NT2/D1 (cell line): Measurements from ENCODE around the gene PODNL1.

Source experiments
- DNase-seq: peaks from one replicate; pipeline ENCODE4 v3.0.0-alpha.2; 2011; ENCODE audit warnings: low read depth, low spot score
- H3K27me3 ChIP-seq: 2 replicates; pipeline ENCODE4 v1.6.0; 2011; ENCODE audit warnings: mild to moderate bottlenecking; ENCODE audit not compliant: insufficient read length, insufficient read depth
- H3K36me3 ChIP-seq: 2 replicates; pipeline ENCODE4 v1.6.1; 2011; ENCODE audit warnings: mild to moderate bottlenecking, low read length, mixed read lengths; ENCODE audit not compliant: insufficient read depth, insufficient read length
- H3K4me1 ChIP-seq: 2 replicates; pipeline ENCODE4 v1.5.1; 2011; ENCODE audit not compliant: insufficient read depth, insufficient read length
- H3K4me3 ChIP-seq: 2 replicates; pipeline ENCODE4 v1.5.1; 2011; ENCODE audit warnings: low read depth; ENCODE audit not compliant: insufficient read length
- H3K9ac ChIP-seq: 2 replicates; pipeline ENCODE4 v1.6.0; 2011; ENCODE audit warnings: low read depth; ENCODE audit not compliant: insufficient read length
- H3K9me3 ChIP-seq: 2 replicates; pipeline ENCODE4 v1.5.1; 2011; ENCODE audit warnings: mild to moderate bottlenecking, low read length; ENCODE audit not compliant: insufficient read depth
- SUZ12 ChIP-seq: IDR thresholded peaks from 2 replicates; pipeline ENCODE4 v1.6.1; 2011; ENCODE audit not compliant: insufficient read length, insufficient read depth; ENCODE audit errors: extremely low read depth
- YY1 ChIP-seq: IDR thresholded peaks from 2 replicates; pipeline ENCODE4 v1.6.1; 2011; ENCODE audit not compliant: insufficient read length, insufficient read depth
- ZNF274 ChIP-seq: IDR thresholded peaks from 2 replicates; pipeline ENCODE4 v1.6.1; 2011; ENCODE audit warnings: mild to moderate bottlenecking, low read depth, low read length

Gene PODNL1

DNA sequence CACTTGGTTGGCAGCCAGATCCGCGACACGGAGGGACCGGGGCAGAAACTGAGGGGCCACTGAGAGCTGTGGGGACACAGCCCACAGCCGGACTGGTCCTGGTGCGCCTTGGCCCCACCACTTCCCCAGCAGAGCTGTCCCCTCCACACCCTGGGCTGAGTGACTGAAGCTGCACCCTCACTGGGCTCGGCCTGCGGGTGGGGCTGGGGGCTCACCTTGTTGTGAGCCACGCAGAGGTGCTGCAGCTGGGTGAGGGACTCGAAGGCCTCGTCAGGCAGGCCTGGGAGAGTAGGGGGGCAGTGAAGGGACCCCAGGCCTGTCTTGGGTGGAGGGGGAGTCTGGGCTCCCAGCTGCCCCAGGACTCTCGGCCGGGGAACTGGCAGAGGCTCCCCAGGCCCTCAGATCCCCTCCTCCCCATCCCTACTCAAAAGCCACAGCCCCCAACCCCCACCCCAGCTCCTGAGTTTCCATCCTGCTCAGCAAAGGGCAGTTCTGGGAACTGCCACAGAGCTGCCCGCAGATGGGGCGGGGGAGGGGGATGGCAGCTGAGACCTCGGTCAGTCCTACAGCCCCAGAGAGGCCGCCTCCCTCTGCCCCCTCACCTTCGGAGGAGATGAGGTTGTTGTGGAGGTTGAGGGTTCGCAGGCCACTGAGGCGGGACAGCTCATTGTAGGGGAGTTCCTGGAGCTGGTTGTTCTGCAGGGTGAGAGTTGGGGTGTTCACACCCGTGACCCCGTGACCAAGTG, 2.3 kb downstream of the PODNL1 start:
- TF ChIP-seq SUZ12, result no peak
- no peak for TF ChIP-seq ZNF274
- TF ChIP-seq YY1, result no peak
- peak; percentile 52 for DNase-seq
- peaks cover 10% of the 10 kb centered on the region for H3K27me3 ChIP-seq
- H3K4me3 ChIP-seq, result no peak overlapping the region
- H3K4me1 ChIP-seq, result peaks cover 31% of the 10 kb centered on the region
- H3K9ac ChIP-seq, result peak overlapping the region; percentile 73
- peaks cover 10% of the 10 kb centered on the region for H3K36me3 ChIP-seq
- H3K9me3 ChIP-seq, result no peaks in the 10 kb centered on the region

DNA sequence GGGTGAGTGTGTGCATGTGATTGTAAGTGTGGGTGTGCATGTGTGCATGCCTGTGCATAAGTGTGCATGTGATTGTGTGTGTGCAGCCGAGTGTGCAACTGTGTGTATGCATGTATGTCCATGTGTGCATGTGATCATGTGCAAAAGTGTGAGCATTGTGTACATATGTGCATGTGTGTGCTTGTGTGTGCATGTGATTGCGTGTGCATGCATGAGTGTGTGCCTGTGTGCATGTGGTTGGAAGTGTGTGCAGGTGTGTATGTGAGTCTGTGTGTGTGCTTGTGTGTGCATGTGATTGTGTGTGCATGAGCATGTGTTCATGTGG, 3.5 kb downstream of the PODNL1 start:
- TF ChIP-seq ZNF274 (no peak), SUZ12 (no peak), YY1 (no peak)
- Histone ChIP-seq H3K36me3 (peaks cover 18% of the 10 kb centered on the region), H3K4me1 (peaks cover 36% of the 10 kb centered on the region), H3K4me3 (no peak overlapping the region), H3K9ac (no peak overlapping the region), H3K27me3 (peaks cover 10% of the 10 kb centered on the region), H3K9me3 (no peaks in the 10 kb centered on the region)
- no peak for DNase-seq

DNA sequence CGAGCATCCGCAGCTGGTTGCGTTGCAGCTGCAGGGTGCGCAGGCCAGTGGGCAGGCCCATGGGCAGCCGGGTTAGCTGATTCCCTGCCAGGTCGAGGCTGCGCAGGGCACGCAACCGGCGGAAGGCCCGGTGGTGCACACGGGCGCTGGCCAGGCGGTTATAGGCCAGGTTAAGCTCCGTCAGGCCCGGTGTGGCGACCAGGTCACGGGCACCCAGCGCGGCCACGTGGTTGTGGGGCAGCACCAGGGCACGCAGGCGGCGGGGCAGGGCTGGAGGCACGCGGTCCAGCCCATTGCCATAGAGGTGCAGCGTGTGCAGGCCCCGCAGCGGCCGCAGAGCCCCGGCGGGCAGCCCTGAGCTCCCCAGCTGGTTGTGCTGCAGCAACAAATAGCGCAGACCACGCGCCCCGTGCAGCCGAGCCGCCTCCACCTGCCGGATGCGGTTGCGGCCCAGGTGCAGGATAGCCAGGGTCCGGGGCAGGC, 5.3 kb downstream of the PODNL1 start:
- peaks cover 10% of the 10 kb centered on the region for H3K27me3 ChIP-seq
- no peak for DNase-seq
- H3K36me3 ChIP-seq, result peaks cover 27% of the 10 kb centered on the region
- TF ChIP-seq ZNF274 (no peak), SUZ12 (no peak), YY1 (no peak)
- H3K9ac ChIP-seq, result no peak overlapping the region
- H3K4me3 ChIP-seq, result no peak overlapping the region
- H3K4me1 ChIP-seq, result peaks cover 30% of the 10 kb centered on the region
- H3K9me3 ChIP-seq, result no peaks in the 10 kb centered on the region

DNA sequence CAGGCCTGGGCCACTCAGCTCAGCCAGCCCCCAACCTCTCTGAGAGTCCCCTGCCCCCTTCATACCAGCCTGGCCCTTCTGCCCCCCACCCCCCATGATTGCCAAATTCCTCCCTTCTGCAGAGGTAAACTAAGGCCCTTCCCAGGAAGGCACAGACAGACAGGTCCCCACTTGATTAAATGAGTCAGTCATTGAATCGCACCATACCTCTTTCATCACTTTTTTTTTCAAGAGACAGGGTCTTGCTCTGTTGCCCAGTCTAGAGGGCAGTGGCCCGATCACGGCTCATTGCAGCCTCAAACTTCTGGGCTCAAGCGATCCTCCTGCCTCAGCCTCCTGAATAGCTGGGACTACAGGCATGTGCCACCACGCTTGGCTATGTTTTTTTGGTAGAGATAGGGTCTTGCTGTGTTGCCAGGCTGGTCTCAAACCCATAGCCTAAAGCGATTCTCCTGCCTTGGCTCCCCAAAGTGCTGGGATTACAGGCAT, 6.0 kb downstream of the PODNL1 start:
- TF ChIP-seq YY1 (no peak), SUZ12 (no peak), ZNF274 (no peak)
- no peak for DNase-seq
- H3K9ac ChIP-seq, result no peak overlapping the region
- H3K27me3 ChIP-seq, result peaks cover 6% of the 10 kb centered on the region
- H3K36me3 ChIP-seq, result peaks cover 30% of the 10 kb centered on the region
- no peaks in the 10 kb centered on the region for H3K9me3 ChIP-seq
- H3K4me1 ChIP-seq, result peaks cover 26% of the 10 kb centered on the region
- no peak overlapping the region for H3K4me3 ChIP-seq

DNA sequence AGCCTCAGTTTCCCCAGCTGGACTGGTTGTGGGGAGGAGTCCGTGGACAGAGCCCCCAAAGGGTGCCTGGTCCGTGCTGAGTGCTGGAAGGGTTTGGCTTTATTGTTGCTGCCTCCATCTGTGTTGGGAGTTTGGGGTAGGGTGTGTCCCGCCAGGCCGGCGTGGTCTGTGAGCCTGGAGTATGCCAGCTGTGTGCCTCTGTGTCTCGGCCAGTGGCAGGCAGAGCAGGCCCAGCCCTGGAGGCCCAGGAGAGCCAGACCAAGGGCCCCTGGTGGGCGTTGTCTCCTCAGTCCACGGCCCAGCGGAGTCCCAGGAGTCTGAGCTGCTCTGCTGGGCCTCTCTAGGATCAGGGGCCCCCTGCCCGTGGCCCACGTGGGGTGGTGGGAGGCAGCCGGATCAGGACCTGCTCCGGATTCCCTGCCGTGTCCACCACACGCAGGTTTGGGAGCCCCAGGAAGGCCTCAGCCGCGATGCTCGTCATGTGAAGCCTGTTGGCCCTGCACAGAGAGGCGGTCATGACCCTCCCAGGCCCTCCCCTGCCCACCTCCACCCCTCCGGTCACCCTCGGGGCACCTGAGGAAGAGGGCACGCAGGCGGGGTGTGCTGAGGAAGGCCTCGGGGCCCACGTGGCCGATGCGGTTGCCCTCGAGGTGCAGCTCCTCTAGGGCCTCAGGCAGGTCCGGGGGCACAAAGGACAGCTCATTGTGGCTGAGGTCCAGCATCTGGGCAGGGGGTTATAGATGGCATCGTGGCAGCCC, 6.6 kb downstream of the PODNL1 start:
- TF ChIP-seq SUZ12, result no peak
- TF ChIP-seq YY1, result no peak
- H3K4me3 ChIP-seq, result no peak overlapping the region
- H3K36me3 ChIP-seq, result peaks cover 36% of the 10 kb centered on the region

DNA sequence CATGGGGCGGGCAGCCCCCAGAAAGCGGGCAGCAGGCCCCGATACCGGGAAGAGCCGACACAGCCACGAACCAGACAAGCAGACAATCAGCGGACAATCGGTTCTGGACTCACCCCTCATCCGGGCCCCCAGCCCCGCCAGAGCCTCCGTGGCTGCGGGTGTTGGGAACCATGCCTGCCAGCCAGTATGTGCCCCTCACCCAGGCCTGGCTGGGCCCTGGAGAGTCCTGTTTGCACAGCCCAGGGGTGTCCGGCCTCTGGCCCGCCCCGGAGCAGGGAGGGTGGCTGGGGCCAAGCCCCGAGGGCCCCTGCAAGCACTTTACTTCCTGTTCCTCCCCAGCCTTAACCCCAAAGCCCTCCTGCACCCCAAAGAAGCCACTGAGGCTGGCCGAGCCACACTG, 7.8 kb downstream of the PODNL1 start:
- TF ChIP-seq SUZ12 (no peak), YY1 (no peak), ZNF274 (no peak)
- Histone ChIP-seq H3K27me3 (no peaks in the 10 kb centered on the region), H3K36me3 (peaks cover 42% of the 10 kb centered on the region)

More for the DNA sequence above, 6.6 kb downstream of the PODNL1 start:
- Histone ChIP-seq H3K27me3 (peaks cover 5% of the 10 kb centered on the region), H3K9me3 (no peaks in the 10 kb centered on the region), H3K4me1 (peaks cover 26% of the 10 kb centered on the region), H3K9ac (no peak overlapping the region)
- DNase-seq, result no peak

DNA sequence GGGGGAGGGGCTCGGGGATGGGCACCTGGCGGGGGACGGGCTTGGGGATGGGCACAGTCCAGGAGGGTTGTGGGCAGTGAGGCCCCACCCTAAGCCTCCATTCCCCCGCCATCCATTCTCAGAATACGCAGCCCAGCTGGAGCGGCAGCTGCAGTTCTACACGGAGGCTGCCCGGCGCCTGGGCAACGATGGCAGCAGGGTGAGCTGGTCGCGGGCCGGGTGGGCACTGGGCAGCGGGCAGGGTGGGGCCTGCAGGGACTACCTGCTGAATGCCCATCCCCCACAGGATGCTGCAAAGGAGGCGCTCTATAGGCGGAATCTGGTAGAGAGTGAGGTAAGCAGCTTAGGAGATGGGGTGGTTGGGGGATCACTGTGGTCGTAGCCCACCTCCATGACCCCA, 8.3 kb downstream of the PODNL1 start:
- no peaks in the 10 kb centered on the region for H3K27me3 ChIP-seq
- H3K36me3 ChIP-seq, result peaks cover 45% of the 10 kb centered on the region

More for the DNA sequence above, 7.8 kb downstream of the PODNL1 start:
- H3K4me3 ChIP-seq, result no peak overlapping the region
- no peaks in the 10 kb centered on the region for H3K9me3 ChIP-seq
- peaks cover 18% of the 10 kb centered on the region for H3K4me1 ChIP-seq
- DNase-seq, result no peak
- peak overlapping the region; percentile 17 for H3K9ac ChIP-seq

More for the DNA sequence above, 8.3 kb downstream of the PODNL1 start:
- H3K9ac ChIP-seq, result peak overlapping the region; percentile 17
- peaks cover 16% of the 10 kb centered on the region for H3K4me1 ChIP-seq
- H3K4me3 ChIP-seq, result no peak overlapping the region
- DNase-seq, result no peak
- no peak for TF ChIP-seq YY1
- TF ChIP-seq SUZ12, result no peak
- TF ChIP-seq ZNF274, result no peak
- no peaks in the 10 kb centered on the region for H3K9me3 ChIP-seq
